ENCODE data around the gene COBLL1.
A peak's percentile ranks its signal among the peaks of the same experiment; 100 is the strongest.

The COBLL1 gene

DNA sequence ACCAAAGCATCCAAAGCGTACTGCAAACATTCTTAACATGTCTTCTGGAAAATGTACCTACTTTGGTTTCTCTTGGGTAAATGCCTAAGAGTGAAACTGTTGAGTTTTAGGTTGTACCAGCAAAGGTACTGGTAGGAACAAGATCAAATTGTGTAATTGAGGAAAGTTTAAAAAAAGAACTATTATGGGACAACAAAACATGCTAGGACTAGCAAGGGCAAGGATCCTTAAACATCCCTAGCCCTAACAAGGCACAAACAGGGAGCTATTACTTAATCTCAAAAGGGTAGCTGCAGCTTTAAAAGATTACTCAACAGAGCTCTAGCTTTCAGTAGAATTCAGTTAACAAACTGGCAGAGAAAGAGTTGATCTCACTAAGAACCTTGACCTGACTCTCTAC is 164.4 kb downstream of the COBLL1 start:
- no peak for DNase-seq (ENCODE audit: low read depth)

DNA sequence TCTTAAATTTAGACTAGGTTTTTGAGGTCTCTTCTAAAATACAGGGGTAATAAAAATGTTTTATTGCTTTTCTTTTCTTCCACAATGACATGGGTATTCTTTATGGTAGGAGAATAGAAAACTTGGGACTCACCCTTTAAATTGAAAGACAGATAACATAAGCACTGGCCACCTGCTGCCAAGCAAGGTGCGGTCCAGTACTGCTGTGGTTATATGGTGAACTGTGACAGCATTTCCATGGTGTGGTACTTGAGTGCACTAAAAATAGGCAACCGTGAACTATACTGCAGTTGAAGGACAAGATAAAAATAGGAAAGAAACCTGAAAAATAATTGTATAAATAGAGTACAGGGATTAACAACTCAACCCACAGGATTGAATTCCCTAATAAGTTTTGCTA is 165.9 kb downstream of the COBLL1 start:
- DNase-seq (ENCODE audit: low read depth): no peak

DNA sequence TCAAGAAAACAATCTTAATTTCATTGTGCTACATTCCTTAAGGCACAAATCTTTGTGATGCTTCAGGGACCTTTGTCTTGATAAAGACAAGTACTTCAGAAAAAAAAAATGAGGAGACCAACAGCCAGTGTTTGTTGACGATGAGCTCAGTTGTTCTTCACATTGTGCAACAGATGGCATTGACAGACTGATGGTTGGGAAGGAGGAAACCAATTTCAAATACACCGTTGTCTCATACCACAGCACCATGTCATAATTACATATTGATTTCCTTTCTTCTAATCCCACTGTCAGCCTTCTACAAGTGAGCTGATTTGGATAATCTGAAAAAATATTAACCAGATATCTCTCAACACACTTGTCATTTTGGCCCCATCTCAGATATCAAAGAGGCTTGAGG is 166.6 kb downstream of the COBLL1 start:
- DNase-seq (ENCODE audit: low read depth): no peak

- DNase-seq (ENCODE audit: low read depth): no peak
Measured at GRCh38 chr2:164671664-164672396, 169.8 kb downstream of the COBLL1 start.

DNA sequence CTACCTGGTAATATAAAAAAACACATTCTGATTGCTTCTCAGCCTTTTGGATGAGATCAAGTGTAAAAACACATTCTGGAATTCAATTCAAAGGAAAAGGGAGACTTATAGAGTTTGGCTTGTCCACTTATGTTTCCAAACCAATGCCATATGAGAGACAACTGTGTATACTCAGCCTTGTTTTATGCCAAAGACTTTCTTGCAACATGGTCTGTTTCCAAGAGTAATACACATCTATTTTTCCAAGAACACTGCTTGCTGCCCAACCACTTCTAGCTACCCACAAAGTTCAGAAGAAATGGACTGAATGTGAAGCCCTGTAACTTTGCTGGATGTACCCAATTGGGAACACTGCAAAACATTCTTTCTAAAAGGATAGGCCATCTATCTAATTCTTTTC is 172.3 kb downstream of the COBLL1 start:
- DNase-seq (ENCODE audit: low read depth): no peak

DNA sequence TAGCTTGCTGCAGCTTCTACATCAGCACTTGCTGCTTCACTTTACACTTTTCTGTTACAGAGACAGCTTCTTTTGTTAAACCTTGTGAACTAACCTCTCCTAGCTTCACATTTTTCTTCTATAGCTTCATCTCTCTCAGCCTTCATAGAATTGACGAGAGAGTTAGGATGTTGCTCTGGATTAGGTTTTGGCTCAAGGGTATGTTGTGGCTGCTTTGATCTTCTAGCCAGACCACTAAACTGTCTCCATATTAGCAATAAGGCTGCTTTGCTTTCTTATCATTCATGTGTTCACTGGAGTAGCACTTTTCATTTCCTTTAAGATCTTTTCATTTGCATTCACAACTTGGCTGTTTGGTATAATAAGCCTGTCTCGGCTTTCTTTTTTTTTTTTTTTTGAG is 174.1 kb downstream of the COBLL1 start:
- DNase-seq (ENCODE audit: low read depth): no peak

- DNase-seq (ENCODE audit: low read depth): no peak
Measured at GRCh38 chr2:164664070-164664469, 177.6 kb downstream of the COBLL1 start.

DNA sequence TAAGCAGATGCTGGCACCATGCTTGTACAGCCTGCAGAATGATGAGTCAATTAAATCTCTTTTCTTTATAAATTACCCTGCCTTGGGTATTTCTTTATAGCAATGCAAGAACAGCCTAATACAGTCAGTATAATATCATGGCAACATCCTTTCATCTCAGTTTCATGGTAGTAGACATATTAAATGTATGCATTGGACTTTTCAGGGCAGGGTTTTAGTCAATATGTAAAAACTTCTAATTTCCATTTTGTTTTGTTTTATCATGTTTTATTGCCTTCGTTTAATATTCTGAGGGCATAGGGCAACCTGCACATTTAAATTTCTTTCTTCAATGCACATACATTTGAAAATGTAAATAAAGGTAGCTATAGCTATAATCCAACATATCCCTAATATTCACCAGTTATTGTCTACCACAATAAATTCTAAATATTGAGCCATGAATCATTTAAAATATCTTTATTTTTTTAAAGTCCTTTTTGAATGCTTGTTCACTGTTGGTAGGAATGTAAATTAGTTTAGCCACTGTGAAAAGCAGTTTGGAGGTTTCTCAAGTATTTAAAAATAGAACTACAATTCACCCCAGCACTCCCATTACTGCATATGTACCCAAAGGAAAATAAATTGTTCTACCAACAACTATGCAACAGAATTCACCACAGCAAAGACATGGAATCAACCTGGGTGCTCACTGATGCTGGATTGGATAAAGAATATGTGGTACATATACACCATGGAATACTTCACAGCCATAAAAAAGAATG is 178.6 kb downstream of the COBLL1 start:
- no peak for DNase-seq (ENCODE audit: low read depth)

- DNase-seq (ENCODE audit: low read depth): no peak
Measured at GRCh38 chr2:164662066-164662465, 179.6 kb downstream of the COBLL1 start.

- no peak for DNase-seq (ENCODE audit: low read depth)
Measured at GRCh38 chr2:164661349-164661748, 180.3 kb downstream of the COBLL1 start.

DNA sequence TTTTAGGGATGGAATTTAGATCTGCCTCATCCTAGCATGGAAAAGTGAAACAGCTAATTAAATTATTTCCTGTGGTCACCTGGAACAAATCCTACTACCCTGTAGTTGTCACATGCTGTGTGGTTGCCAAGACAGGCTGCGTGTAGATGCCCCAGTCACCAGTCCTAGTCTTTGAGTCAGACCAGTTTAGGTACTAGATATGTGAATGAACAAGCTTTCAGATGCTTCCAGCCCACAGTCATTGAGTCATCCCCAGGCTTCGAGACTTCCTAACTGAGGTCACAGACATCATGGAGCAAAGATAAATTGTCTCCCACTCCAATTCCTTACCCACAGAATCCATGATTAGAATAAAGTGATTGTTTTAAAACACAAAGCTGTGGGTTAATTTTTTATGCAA is 184.5 kb downstream of the COBLL1 start:
- peak; percentile 90 for DNase-seq (ENCODE audit: low read depth)

- no peak for DNase-seq (ENCODE audit: low read depth)
Measured at GRCh38 chr2:164655750-164656149, 185.9 kb downstream of the COBLL1 start.

- no peak for DNase-seq (ENCODE audit: low read depth)
Measured at GRCh38 chr2:164655336-164655735, 186.3 kb downstream of the COBLL1 start.

DNA sequence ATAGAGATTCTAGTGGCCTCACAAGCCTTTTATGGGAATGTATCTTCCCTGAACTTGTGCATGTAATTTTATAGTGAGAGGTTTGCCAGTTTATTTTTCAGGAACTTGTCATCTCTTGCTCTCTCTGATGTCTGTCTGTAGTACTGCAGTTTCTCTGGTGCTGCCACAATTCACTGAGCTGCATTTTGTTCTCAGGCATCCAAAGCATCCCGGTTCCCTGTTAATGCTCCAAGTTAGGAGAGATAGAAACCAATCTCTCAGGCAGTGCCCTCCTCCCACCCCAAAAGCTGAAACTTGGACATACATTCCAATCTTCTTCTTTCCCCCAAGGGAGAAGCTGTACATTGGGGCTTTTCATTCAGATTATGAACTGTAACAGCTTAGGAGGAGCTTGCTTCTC is 190.3 kb downstream of the COBLL1 start:
- no peak for DNase-seq (ENCODE audit: low read depth)

DNA sequence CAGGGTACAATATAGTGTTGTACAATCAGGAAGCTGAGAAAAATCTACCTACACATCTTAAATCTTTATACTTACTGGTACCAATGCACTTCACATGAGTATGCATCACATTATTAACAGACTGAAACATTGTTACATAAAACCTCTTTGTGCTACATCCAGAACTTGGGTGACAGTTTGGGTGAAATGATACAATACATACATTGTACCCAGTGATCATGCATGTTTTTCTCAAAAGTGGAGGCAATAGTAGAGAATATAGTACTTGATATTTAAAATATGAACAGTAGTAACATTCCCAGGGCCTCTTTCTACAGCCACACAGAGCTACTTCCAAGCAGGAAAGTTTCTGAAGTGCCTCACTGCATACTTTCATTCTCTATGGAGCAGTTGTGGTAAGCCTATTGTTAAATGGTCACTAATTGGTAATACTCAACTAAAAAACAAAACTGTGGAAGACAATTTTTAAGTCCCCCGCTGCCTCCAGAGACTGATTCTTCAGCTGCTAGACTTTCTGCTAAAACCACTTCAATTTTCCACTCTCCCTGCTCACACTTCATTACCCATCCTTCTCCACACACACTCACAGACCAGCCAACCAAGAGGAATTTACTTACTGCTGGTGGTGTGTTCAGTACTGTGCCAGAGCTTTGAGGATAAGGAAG is 197.5 kb downstream of the COBLL1 start:
- no peak for DNase-seq (ENCODE audit: low read depth)

- DNase-seq (ENCODE audit: low read depth): no peak
Measured at GRCh38 chr2:164642946-164643555, 198.6 kb downstream of the COBLL1 start.

GRCh38 chr2:164642268-164642667 is 199.4 kb downstream of the COBLL1 start:
- no peak for DNase-seq (ENCODE audit: low read depth)

All from non-pigmented ciliary epithelial cell (primary cell).